Stimulated activated CD8-positive, alpha-beta memory T cell treated with anti-CD3 and anti-CD28 coated beads, Interleukin-7, amount 100 ng/mL, for 48 hours (primary cell): ENCODE results near the gene ATP8B4.
A peak's percentile ranks its signal among the peaks of the same experiment; 100 is the strongest.

Experiments used
- DNase-seq, 2 donors: peaks; one replicate each; pipeline ENCODE4 v3.0.0-alpha.2; 2020; ENCODE audit warnings: low read depth in 1 of 2; ENCODE audit errors: extremely low read depth in 1 of 2

The ATP8B4 gene

DNA sequence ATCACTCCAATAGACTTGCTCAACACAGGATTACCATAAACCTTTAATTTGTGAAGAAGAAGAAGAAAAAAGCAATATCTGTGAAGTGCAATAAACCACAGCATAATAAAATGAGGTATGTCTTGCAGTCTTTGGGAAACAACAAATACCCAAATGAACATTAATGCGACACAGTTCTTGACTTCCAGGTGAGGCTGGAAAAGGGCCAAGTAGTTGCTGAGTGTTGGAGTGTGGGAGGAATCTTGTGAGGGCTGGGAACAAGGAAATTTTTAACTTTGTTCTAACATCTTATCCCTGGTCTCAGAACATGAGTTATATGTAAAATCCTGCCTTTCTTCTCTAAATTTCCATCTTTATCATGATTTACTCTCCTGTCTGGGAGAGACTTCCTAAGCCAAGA lies 291.7 kb downstream of the ATP8B4 start:
- no peak for DNase-seq

- no peak for DNase-seq
Measured at GRCh38 chr15:49826640-49827234, 292.3 kb downstream of the ATP8B4 start.

DNA sequence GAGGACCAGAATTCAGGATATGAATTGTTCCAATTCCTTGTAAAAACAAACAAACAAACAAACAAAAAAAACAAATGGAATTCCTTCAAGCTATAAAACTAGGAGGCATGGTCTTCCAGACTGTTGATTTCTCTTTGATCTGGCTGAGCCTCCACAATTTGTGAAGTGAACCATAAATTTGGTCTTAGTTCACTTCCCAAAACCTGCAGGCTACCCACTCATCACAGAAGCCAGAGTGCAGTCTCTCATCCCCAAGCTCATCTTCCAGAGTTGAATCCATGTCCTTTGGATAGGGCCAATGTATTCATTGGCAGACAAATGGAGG lies 294.3 kb downstream of the ATP8B4 start:
- DNase-seq = no peak

GRCh38 chr15:49823987-49824774 lies 294.9 kb downstream of the ATP8B4 start:
- no peak for DNase-seq

GRCh38 chr15:49817100-49817499 lies 301.9 kb downstream of the ATP8B4 start:
- no peak for DNase-seq

- DNase-seq = peak in 1 of 2 donors; percentile 2
Measured at GRCh38 chr15:49815950-49816349, 303.1 kb downstream of the ATP8B4 start.

DNA sequence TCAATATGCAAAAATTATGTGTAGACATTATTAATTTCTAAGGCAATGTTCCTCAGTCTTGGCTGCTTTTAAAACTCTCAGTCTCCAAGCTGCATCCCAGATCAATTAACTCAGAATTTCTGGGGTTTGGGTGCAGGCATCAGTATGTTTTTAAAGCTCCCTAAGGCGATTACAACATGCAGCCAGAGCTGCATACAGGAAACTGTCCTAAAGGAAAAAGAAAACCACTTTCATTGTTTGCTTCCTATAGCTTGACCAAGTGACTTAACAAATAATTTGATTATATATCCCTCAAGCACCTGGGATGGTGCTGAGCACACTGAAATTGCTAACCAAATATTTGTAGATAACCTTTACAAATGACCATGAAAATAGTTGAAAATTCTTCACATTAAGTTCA lies 303.5 kb downstream of the ATP8B4 start:
- DNase-seq = no peak

- no peak for DNase-seq
Measured at GRCh38 chr15:49814709-49815108, 304.3 kb downstream of the ATP8B4 start.

GRCh38 chr15:49813625-49814024 lies 305.4 kb downstream of the ATP8B4 start:
- DNase-seq = no peak

DNA sequence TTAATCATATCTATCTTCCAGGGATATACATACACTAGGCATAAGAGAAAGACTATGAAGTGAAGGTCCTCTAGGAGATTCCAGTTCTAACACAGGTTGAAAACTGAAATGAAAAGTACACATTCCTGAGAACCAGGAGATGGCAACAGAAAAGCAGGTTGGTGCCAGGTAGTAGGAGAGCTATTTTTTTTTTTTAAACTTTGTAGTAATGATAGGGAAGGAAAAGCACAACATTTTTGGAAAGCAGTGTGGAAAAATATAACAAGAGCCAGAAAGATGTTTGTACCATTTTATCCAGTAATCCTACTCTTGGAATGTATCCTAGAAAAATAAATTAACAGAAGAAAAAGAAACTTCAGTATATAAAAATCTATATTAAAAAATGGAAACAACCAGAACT lies 308.3 kb downstream of the ATP8B4 start:
- DNase-seq = no peak

- DNase-seq = no peak
Measured at GRCh38 chr15:49809894-49810609, 309.0 kb downstream of the ATP8B4 start.

GRCh38 chr15:49808341-49808740 lies 310.7 kb downstream of the ATP8B4 start:
- no peak for DNase-seq
